NCI-H2107 (cell line): ENCODE measurements around the gene IL24.

Source experiments
- DNase-seq: peaks from one replicate; lab custom pipeline; 2025; lab: John Stamatoyannopoulos, UW

Gene IL24

GRCh38 chr1:206953126-206953525 lies 55.9 kb downstream of the IL24 start:
- DNase-seq = no peak

- DNase-seq = no peak
These were observed 56.4 kb downstream of the IL24 start for GRCh38 chr1:206953626-206954025.
